ENCODE measurements around the gene ARHGEF25.
"Not testable (repeated sequence)": the region's sequence is repeated elsewhere in the genome, so short reads cannot be mapped to it uniquely, and the experiment has no call there.

The ARHGEF25 gene

DNA sequence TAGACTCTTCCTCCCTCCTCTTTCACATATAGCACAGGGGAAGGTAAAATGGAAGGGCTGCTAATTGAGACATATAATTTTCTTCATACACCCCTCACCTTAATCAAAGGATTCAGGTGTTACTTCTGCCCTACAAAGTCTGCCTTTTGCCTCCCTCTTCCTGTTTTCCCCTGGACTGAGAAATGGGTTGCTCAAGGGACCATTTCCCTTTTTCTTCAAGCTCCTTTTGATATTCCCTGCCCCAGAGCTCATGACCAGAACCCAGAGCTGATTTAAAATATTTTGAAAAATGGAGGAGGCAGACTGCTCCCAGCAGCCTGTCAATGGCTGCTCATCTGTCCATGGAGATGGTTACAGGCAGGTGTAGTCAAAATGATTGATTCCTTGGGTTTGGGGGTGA is 26.5 kb upstream of the ARHGEF25 start:
- ChIA-PET CTCF (interaction anchor here (0.6 to 7.7 kb wide), 24 partner anchors 8 to 217 kb away, joined by 3 to 121 read pairs (median 10); partner anchors contain the start of genes ARHGEF25 and B4GALNT1), POLR2A (no interaction called here)
- no peak for DNase-seq
- H3K9me3 ChIP-seq (ENCODE audit: control extremely low read depth in 1 of 5, control insufficient read depth in 4 of 5, insufficient read depth in 2 of 5, low read depth in 1 of 5, low read length in 4 of 5) = no peaks in the 10 kb centered on the region
- no peak overlapping the region for H3K4me3 ChIP-seq (ENCODE audit: control insufficient read depth in 1 of 7, extremely low read depth in 1 of 7, insufficient read depth in 4 of 7, low read depth in 2 of 7, low read length in 6 of 7)
- peaks cover 0 to 6% (median 0%) of the 10 kb centered on the region in 4 experiments for H3K36me3 ChIP-seq (ENCODE audit: control insufficient read depth in 4 of 4, insufficient read depth in 4 of 4, low read length in 3 of 4)
- H3K27me3 ChIP-seq (replicated peaks in 2 of 5; ENCODE audit: control insufficient read depth in 4 of 5, insufficient read depth in 5 of 5, low read length in 4 of 5) = peaks cover 0 to 25% (median 5%) of the 10 kb centered on the region in 5 experiments
- no peaks in the 10 kb centered on the region for H3K4me1 ChIP-seq (ENCODE audit: control extremely low read depth in 1 of 4, control insufficient read depth in 4 of 4, insufficient read depth in 4 of 4, low read length in 3 of 4)
- no peak overlapping the region for H3K27ac ChIP-seq (ENCODE audit: insufficient read depth in 1 of 2, low read depth in 1 of 2, low read length in 2 of 2, poor library complexity in 1 of 2, severe bottlenecking in 2 of 2)

- ChIA-PET CTCF (interaction anchor here (0.6 to 7.7 kb wide), 20 partner anchors 8 to 912 kb away, joined by 3 to 121 read pairs (median 12); partner anchors contain the start of gene B4GALNT1), POLR2A (interaction anchor here (0.6 kb wide), 1 partner anchor 118 kb away, joined by 6 read pairs; no protein-coding TSS in a partner anchor)
- Histone ChIP-seq H3K27ac (ENCODE audit: insufficient read depth in 1 of 2, low read depth in 1 of 2, low read length in 2 of 2, poor library complexity in 1 of 2, severe bottlenecking in 2 of 2) (no peak overlapping the region), H3K4me3 (ENCODE audit: control insufficient read depth in 1 of 7, extremely low read depth in 1 of 7, insufficient read depth in 4 of 7, low read depth in 2 of 7, low read length in 6 of 7) (no peak overlapping the region), H3K36me3 (ENCODE audit: control insufficient read depth in 4 of 4, insufficient read depth in 4 of 4, low read length in 3 of 4) (peaks cover 0 to 3% (median 0%) of the 10 kb centered on the region in 4 experiments), H3K27me3 (replicated peaks in 2 of 5; ENCODE audit: control insufficient read depth in 4 of 5, insufficient read depth in 5 of 5, low read length in 4 of 5) (peaks cover 0 to 25% (median 5%) of the 10 kb centered on the region in 5 experiments), H3K9me3 (ENCODE audit: control extremely low read depth in 1 of 5, control insufficient read depth in 4 of 5, insufficient read depth in 2 of 5, low read depth in 1 of 5, low read length in 4 of 5) (no peaks in the 10 kb centered on the region), H3K4me1 (ENCODE audit: control extremely low read depth in 1 of 4, control insufficient read depth in 4 of 4, insufficient read depth in 4 of 4, low read length in 3 of 4) (peaks cover 0 to 2% (median under 1%) of the 10 kb centered on the region in 4 experiments)
- no peak for DNase-seq
- WGBS (ENCODE audit: insufficient coverage) = 100% methylated on average over 2 of the region's 2 CpGs
These were observed 26.1 kb upstream of the ARHGEF25 start for GRCh38 chr12:57585156-57585555.

DNA sequence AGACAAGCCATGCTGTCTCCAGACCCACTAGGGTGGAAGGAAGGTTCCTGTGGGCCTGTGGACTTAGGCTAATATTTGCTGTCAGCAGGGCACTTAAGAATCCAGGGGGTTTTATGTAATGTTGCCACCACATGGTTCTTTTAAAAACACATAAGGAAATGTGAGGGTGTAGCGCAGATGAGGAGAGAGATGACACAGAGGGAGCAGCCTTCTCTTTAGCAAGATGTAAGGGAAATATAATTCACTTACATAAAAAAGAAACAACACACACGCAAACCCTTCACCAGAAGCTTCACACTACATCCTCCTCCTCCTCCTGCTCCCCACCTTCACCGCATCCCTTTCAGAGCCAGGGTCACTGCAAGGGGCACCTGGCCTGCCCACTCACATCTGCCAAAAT is 25.1 kb upstream of the ARHGEF25 start:
- whole genome bisulfite sequencing (ENCODE audit: insufficient coverage) = 100% methylated on average over 2 of the region's 3 CpGs
- ChIA-PET POLR2A (interaction anchor here (0.6 kb wide), 1 partner anchor 1172 kb away, joined by 6 read pairs; no protein-coding TSS in a partner anchor), CTCF (interaction anchor here (1.2 to 7.7 kb wide), 8 partner anchors 10 to 52 kb away, joined by 3 to 121 read pairs (median 26); no protein-coding TSS in a partner anchor)
- Histone ChIP-seq H3K4me1 (ENCODE audit: control extremely low read depth in 1 of 4, control insufficient read depth in 4 of 4, insufficient read depth in 4 of 4, low read length in 3 of 4) (peaks cover 5 to 11% (median 7%) of the 10 kb centered on the region in 4 experiments), H3K27ac (ENCODE audit: insufficient read depth in 1 of 2, low read depth in 1 of 2, low read length in 2 of 2, poor library complexity in 1 of 2, severe bottlenecking in 2 of 2) (no peak overlapping the region), H3K4me3 (ENCODE audit: control insufficient read depth in 1 of 7, extremely low read depth in 1 of 7, insufficient read depth in 4 of 7, low read depth in 2 of 7, low read length in 6 of 7) (no peak overlapping the region), H3K36me3 (ENCODE audit: control insufficient read depth in 4 of 4, insufficient read depth in 4 of 4, low read length in 3 of 4) (peaks cover 0 to 2% (median 0%) of the 10 kb centered on the region in 4 experiments), H3K9me3 (ENCODE audit: control extremely low read depth in 1 of 5, control insufficient read depth in 4 of 5, insufficient read depth in 2 of 5, low read depth in 1 of 5, low read length in 4 of 5) (no peaks in the 10 kb centered on the region), H3K27me3 (replicated peaks in 2 of 5; ENCODE audit: control insufficient read depth in 4 of 5, insufficient read depth in 5 of 5, low read length in 4 of 5) (peaks cover 0 to 24% (median 5%) of the 10 kb centered on the region in 5 experiments)
- DNase-seq = no peak

- 90% methylated on average over 3 of the region's 3 CpGs for whole genome bisulfite sequencing (ENCODE audit: insufficient coverage)
- POLR2A ChIA-PET = interaction anchor here (0.6 kb wide), 1 partner anchor 1172 kb away, joined by 6 read pairs; no protein-coding TSS in a partner anchor
These were observed 24.3 kb upstream of the ARHGEF25 start for GRCh38 chr12:57586832-57587429.

GRCh38 chr12:57588951-57589610 is 22.2 kb upstream of the ARHGEF25 start:
- H3K4me3 ChIP-seq (ENCODE audit: control insufficient read depth in 1 of 7, extremely low read depth in 1 of 7, insufficient read depth in 4 of 7, low read depth in 2 of 7, low read length in 6 of 7); H3K27ac ChIP-seq (ENCODE audit: insufficient read depth in 1 of 2, low read depth in 1 of 2, low read length in 2 of 2, poor library complexity in 1 of 2, severe bottlenecking in 2 of 2); POLR2A ChIA-PET; H3K9me3 ChIP-seq (ENCODE audit: control extremely low read depth in 1 of 5, control insufficient read depth in 4 of 5, insufficient read depth in 2 of 5, low read depth in 1 of 5, low read length in 4 of 5); DNase-seq; H3K36me3 ChIP-seq (ENCODE audit: control insufficient read depth in 4 of 4, insufficient read depth in 4 of 4, low read length in 3 of 4): not testable (repeated sequence)
- CTCF ChIA-PET = interaction anchor here (1.1 to 2.5 kb wide), 4 partner anchors 14 to 128 kb away, joined by 3 to 6 read pairs (median 3); no protein-coding TSS in a partner anchor
- 97% methylated on average over 14 of the region's 15 CpGs for WGBS (ENCODE audit: insufficient coverage)
- H3K4me1 ChIP-seq (ENCODE audit: control extremely low read depth in 1 of 4, control insufficient read depth in 4 of 4, insufficient read depth in 4 of 4, low read length in 3 of 4) = peaks cover 5 to 22% (median 14%) of the 10 kb centered on the region in 4 experiments
- peaks cover 0 to 17% (median 4%) of the 10 kb centered on the region in 5 experiments for H3K27me3 ChIP-seq (replicated peaks in 2 of 5; ENCODE audit: control insufficient read depth in 4 of 5, insufficient read depth in 5 of 5, low read length in 4 of 5)

More at GRCh38 chr12:57586832-57587429, 24.3 kb upstream of the ARHGEF25 start:
- Histone ChIP-seq H3K36me3 (ENCODE audit: control insufficient read depth in 4 of 4, insufficient read depth in 4 of 4, low read length in 3 of 4) (no peaks in the 10 kb centered on the region), H3K4me1 (ENCODE audit: control extremely low read depth in 1 of 4, control insufficient read depth in 4 of 4, insufficient read depth in 4 of 4, low read length in 3 of 4) (peaks cover 5 to 19% (median 14%) of the 10 kb centered on the region in 4 experiments), H3K27me3 (replicated peaks in 2 of 5; ENCODE audit: control insufficient read depth in 4 of 5, insufficient read depth in 5 of 5, low read length in 4 of 5) (peaks cover 0 to 24% (median 5%) of the 10 kb centered on the region in 5 experiments), H3K9me3 (ENCODE audit: control extremely low read depth in 1 of 5, control insufficient read depth in 4 of 5, insufficient read depth in 2 of 5, low read depth in 1 of 5, low read length in 4 of 5) (no peaks in the 10 kb centered on the region), H3K27ac (ENCODE audit: insufficient read depth in 1 of 2, low read depth in 1 of 2, low read length in 2 of 2, poor library complexity in 1 of 2, severe bottlenecking in 2 of 2) (no peak overlapping the region), H3K4me3 (ENCODE audit: control insufficient read depth in 1 of 7, extremely low read depth in 1 of 7, insufficient read depth in 4 of 7, low read depth in 2 of 7, low read length in 6 of 7) (no peak overlapping the region)
- DNase-seq = no peak
- CTCF ChIA-PET = interaction anchor here (7.7 kb wide), 1 partner anchor 36 kb away, joined by 121 read pairs; no protein-coding TSS in a partner anchor

GRCh38 chr12:57590479-57590863 is 20.8 kb upstream of the ARHGEF25 start:
- Histone ChIP-seq H3K9me3 (ENCODE audit: control extremely low read depth in 1 of 5, control insufficient read depth in 4 of 5, insufficient read depth in 2 of 5, low read depth in 1 of 5, low read length in 4 of 5) (no peaks in the 10 kb centered on the region), H3K4me3 (ENCODE audit: control insufficient read depth in 1 of 7, extremely low read depth in 1 of 7, insufficient read depth in 4 of 7, low read depth in 2 of 7, low read length in 6 of 7) (peak overlapping the region; percentile 64 to 91 (median 84)), H3K4me1 (ENCODE audit: control extremely low read depth in 1 of 4, control insufficient read depth in 4 of 4, insufficient read depth in 4 of 4, low read length in 3 of 4) (peaks cover 5 to 22% (median 14%) of the 10 kb centered on the region in 4 experiments), H3K36me3 (ENCODE audit: control insufficient read depth in 4 of 4, insufficient read depth in 4 of 4, low read length in 3 of 4) (peaks cover 0 to 5% (median 2%) of the 10 kb centered on the region in 4 experiments), H3K27ac (ENCODE audit: insufficient read depth in 1 of 2, low read depth in 1 of 2, low read length in 2 of 2, poor library complexity in 1 of 2, severe bottlenecking in 2 of 2) (peak overlapping the region in 1 of 2 experiments; percentile 66), H3K27me3 (replicated peaks in 2 of 5; ENCODE audit: control insufficient read depth in 4 of 5, insufficient read depth in 5 of 5, low read length in 4 of 5) (peaks cover 0 to 8% (median 4%) of the 10 kb centered on the region in 5 experiments)
- DNase-seq = no peak
- ChIA-PET POLR2A (no interaction called here), CTCF (interaction anchor here (0.6 to 2.9 kb wide), 6 partner anchors 10 to 1678 kb away, joined by 3 to 10 read pairs (median 3); no protein-coding TSS in a partner anchor)
- no CpG with 5 or more reads among the region's 2 CpGs for WGBS (ENCODE audit: insufficient coverage)

All from common myeloid progenitor, CD34-positive (primary cell).